B cell (primary cell): ENCODE measurements around the gene ARHGAP15.

Experiments used
- CTCF ChIP-seq: fragments of 200-600 bp; IDR thresholded peaks from one replicate; pipeline ENCODE4 v1.8.0; 2022; ENCODE audit warnings: antibody characterized with exemption, mild to moderate bottlenecking
- EZH2 ChIP-seq: IDR thresholded peaks from 2 replicates; pipeline ENCODE4 v1.6.1; 2012; ENCODE audit warnings: borderline replicate concordance, low read depth, mild to moderate bottlenecking, moderate library complexity, low read length; ENCODE audit not compliant: insufficient read depth, poor library complexity, severe bottlenecking

DNA sequence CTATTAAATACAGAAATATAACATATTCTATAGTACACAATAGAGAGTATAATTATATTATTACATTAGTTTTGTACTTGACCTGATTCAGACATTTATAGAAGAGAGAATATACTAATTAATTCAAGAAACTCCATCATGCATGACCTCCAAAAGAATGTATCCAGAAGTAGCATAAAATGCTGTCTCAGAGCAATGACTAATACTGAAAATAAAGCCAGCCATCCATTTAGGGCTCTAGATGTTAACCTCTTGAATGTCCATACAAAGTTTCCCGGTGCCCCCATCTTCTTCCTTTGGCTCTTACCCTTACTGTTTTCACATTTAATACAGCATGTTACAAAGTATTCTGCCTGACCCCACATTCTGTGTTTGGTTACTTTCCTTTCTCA lies 102.0 kb downstream of the ARHGAP15 start:
- no peak for TF ChIP-seq EZH2
- no peak for TF ChIP-seq CTCF
